SU-DHL-6 (cell line): ENCODE results near the gene R3HDM2.

Experiments used
- H2AFZ ChIP-seq: fragments of 200-600 bp; sonication (generic); 2 replicates; pipeline ENCODE4 v1.6.1; 2014; ENCODE audit warnings: low read depth, mild to moderate bottlenecking, moderate library complexity, mixed read lengths, antibody characterized with exemption, low read length; ENCODE audit not compliant: severe bottlenecking
- H3F3A ChIP-seq: fragments of 200-600 bp; shearing (Covaris generic); 2 replicates; pipeline ENCODE4 v1.6.0; 2016; ENCODE audit warnings: antibody characterized with exemption, mild to moderate bottlenecking; ENCODE audit not compliant: insufficient read depth
- H3K27ac ChIP-seq: fragments of 200-600 bp; sonication (generic); 2 replicates; pipeline ENCODE4 v1.5.1; 2016; ENCODE audit warnings: low read depth, mild to moderate bottlenecking, low read length, moderate library complexity, mixed read lengths
- H3K27me3 ChIP-seq: fragments of 200-600 bp; sonication (generic), shearing (Covaris generic); 2 replicates; pipeline ENCODE4 v1.6.0; 2014; ENCODE audit warnings: mild to moderate bottlenecking, low read length
- H3K36me3 ChIP-seq: fragments of 200-600 bp; sonication (generic); 2 replicates; pipeline ENCODE4 v1.6.1; 2014; ENCODE audit warnings: mild to moderate bottlenecking, low read length, mixed read lengths
- H3K4me2 ChIP-seq: fragments of 300-600, 200-600 bp; shearing (Covaris generic), sonication (generic); 2 replicates; pipeline ENCODE4 v1.6.0; 2014; ENCODE audit warnings: low read length, low read depth, mild to moderate bottlenecking; ENCODE audit not compliant: poor library complexity, severe bottlenecking
- H3K4me3 ChIP-seq: fragments of 200-600 bp; sonication (generic); 2 replicates; pipeline ENCODE4 v1.5.1; 2014; ENCODE audit warnings: antibody characterized with exemption, low read length, mild to moderate bottlenecking, mixed read lengths; ENCODE audit not compliant: insufficient read depth, poor library complexity, severe bottlenecking
- H3K79me2 ChIP-seq: fragments of 200-600 bp; sonication (generic); 2 replicates; pipeline ENCODE4 v1.6.1; 2014; ENCODE audit warnings: mild to moderate bottlenecking, low read length, moderate library complexity; ENCODE audit not compliant: insufficient read depth
- H3K9ac ChIP-seq: fragments of 200-600 bp; sonication (generic); 2 replicates; pipeline ENCODE4 v1.7.0; 2014; ENCODE audit warnings: mild to moderate bottlenecking, low read length
- H3K9me2 ChIP-seq: fragments of 200-600 bp; sonication (generic); replicated peaks from 2 replicates; pipeline ENCODE4 v1.6.1; 2014; ENCODE audit warnings: low read length; ENCODE audit not compliant: insufficient read depth
- H3K9me3 ChIP-seq: fragments of 200-600 bp; sonication (generic); 2 replicates; pipeline ENCODE4 v1.6.1; 2014; ENCODE audit warnings: low read length, mixed read lengths; ENCODE audit not compliant: insufficient read depth
- H4K20me1 ChIP-seq: fragments of 200-600 bp; sonication (generic); 2 replicates; pipeline ENCODE4 v1.6.1; 2014; ENCODE audit warnings: low read depth, mild to moderate bottlenecking, antibody characterized with exemption, low read length, moderate library complexity, mixed read lengths
- EZH2phosphoT487 ChIP-seq: fragments of 200-600 bp; sonication (generic), shearing (Covaris generic); conservative IDR thresholded peaks from 2 replicates; pipeline ENCODE4 v1.6.1; 2018; ENCODE audit warnings: mild to moderate bottlenecking, antibody characterized with exemption, low read length, moderate library complexity, mixed read lengths
- TF ChIP-seq, protein P1 (sequence below): fragments of 200-600 bp; sonication (generic); IDR thresholded peaks from one replicate; pipeline ENCODE4 v1.5.1; 2017; ENCODE audit warnings: antibody characterized with exemption, mild to moderate bottlenecking, low read length, moderate library complexity; ENCODE audit not compliant: insufficient read depth, poor library complexity, severe bottlenecking

The R3HDM2 gene

DNA sequence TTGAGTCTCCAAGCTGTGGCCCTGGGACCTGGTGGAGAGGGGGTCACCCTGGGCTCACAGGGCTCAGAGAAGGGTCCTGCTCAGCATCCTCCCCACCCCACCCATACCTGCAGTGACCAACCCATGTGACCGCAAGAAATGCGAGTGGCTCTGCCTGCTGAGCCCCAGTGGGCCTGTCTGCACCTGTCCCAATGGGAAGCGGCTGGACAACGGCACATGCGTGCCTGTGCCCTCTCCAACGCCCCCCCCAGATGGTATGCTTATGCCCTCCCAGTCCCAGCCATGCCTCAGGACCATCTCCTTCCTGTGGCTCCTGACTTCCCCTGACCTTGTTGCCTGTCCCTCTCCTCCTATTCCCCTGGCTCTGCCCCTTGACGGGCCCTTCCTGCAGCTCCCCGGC lies 220.9 kb downstream of the R3HDM2 start:
- TF ChIP-seq EZH2phosphoT487: no peak
- TF ChIP-seq, protein P1, sequence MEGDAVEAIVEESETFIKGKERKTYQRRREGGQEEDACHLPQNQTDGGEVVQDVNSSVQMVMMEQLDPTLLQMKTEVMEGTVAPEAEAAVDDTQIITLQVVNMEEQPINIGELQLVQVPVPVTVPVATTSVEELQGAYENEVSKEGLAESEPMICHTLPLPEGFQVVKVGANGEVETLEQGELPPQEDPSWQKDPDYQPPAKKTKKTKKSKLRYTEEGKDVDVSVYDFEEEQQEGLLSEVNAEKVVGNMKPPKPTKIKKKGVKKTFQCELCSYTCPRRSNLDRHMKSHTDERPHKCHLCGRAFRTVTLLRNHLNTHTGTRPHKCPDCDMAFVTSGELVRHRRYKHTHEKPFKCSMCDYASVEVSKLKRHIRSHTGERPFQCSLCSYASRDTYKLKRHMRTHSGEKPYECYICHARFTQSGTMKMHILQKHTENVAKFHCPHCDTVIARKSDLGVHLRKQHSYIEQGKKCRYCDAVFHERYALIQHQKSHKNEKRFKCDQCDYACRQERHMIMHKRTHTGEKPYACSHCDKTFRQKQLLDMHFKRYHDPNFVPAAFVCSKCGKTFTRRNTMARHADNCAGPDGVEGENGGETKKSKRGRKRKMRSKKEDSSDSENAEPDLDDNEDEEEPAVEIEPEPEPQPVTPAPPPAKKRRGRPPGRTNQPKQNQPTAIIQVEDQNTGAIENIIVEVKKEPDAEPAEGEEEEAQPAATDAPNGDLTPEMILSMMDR: no peak
- no peaks in the 10 kb centered on the region for H3K36me3 ChIP-seq
- H3K9me3 ChIP-seq: no peaks in the 10 kb centered on the region
- H3K9me2 ChIP-seq: no peaks in the 10 kb centered on the region
- no peaks in the 10 kb centered on the region for H3K79me2 ChIP-seq
- no peak overlapping the region for H3K4me2 ChIP-seq
- no peaks in the 10 kb centered on the region for H4K20me1 ChIP-seq
- no peaks in the 10 kb centered on the region for H3K27me3 ChIP-seq
- no peak overlapping the region for H3K4me3 ChIP-seq
- H3K27ac ChIP-seq: no peak overlapping the region
- no peak overlapping the region for H3K9ac ChIP-seq
- no peak overlapping the region for H2AFZ ChIP-seq
- H3F3A ChIP-seq: no peaks in the 10 kb centered on the region

DNA sequence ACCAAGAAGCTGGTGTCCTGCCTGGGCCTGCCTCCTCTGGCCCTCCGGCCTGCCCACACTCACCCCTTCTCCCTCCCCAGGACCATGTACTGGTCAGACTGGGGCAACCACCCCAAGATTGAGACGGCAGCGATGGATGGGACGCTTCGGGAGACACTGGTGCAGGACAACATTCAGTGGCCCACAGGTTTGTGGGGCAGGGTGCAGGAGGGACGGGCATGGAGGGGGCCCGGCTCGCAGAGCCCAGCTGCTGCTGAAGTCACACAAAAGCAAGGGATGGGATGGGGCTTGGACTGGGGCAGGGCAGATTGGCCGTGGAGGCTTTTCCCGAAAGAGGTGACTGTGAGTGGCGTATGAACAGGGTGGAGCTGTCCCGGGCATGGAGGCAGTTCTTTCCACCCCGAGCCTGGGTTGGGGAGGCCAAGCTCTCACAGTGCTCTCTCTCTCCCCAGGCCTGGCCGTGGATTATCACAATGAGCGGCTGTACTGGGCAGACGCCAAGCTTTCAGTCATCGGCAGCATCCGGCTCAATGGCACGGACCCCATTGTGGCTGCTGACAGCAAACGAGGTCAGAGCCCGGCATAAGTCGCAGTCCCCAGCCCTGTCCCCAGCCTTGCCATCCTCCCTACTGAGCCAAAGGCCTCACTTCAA lies 222.1 kb downstream of the R3HDM2 start:
- no peaks in the 10 kb centered on the region for H3K36me3 ChIP-seq
- no peak overlapping the region for H3K9ac ChIP-seq
- H3F3A ChIP-seq: no peaks in the 10 kb centered on the region

DNA sequence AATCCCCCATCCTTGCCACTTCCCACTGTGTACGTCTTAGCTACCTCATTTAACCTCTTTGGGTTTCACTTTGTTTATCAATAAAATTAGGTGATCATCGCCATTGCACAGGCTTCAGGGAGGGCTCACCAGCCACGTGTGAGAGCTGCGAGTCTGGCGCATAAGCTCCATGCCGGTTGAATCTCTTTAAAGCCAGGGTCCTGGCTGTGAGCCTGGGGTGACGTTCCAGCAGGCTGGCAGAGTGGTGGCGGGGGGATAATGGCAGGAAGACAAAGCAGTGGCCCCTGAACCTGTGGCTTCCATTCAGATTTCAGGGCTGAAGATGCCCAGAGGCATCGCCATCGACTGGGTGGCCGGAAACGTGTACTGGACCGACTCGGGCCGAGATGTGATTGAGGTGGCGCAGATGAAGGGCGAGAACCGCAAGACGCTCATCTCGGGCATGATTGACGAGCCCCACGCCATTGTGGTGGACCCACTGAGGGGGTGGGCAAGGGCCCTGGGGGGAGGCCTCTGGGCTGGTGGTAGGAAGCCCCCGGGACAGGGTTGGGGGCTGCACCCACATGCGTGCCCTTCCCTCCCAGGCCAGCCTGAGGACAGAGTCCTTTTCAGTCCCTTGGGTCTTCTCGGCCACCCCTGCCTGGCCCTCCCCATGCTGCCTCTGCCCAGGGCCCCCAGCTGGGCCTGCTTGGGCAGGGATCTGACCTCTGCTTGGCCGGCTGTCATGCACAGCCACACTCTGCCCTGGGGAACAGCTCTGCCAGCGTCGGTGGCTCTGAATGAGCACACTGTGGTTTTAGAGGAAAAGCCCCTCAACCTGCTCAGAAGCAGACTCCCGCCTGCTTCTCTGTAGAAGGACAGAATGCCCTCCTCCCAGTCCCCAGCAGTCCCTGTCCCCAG lies 222.9 kb downstream of the R3HDM2 start:
- Histone ChIP-seq H3K9me3 (no peaks in the 10 kb centered on the region), H3K79me2 (no peaks in the 10 kb centered on the region), H3K36me3 (no peaks in the 10 kb centered on the region), H3K4me3 (no peak overlapping the region), H3K27ac (no peak overlapping the region), H3K9me2 (no peaks in the 10 kb centered on the region), H3F3A (no peaks in the 10 kb centered on the region), H3K27me3 (no peaks in the 10 kb centered on the region), H2AFZ (no peak overlapping the region), H3K4me2 (no peak overlapping the region), H3K9ac (no peak overlapping the region), H4K20me1 (no peaks in the 10 kb centered on the region)
- no peak for TF ChIP-seq EZH2phosphoT487
- TF ChIP-seq, protein P1: no peak

More for the DNA sequence above, 222.1 kb downstream of the R3HDM2 start:
- no peak overlapping the region for H3K4me3 ChIP-seq
- H2AFZ ChIP-seq: no peak overlapping the region
- no peaks in the 10 kb centered on the region for H3K27me3 ChIP-seq
- no peak overlapping the region for H3K4me2 ChIP-seq
- no peaks in the 10 kb centered on the region for H3K79me2 ChIP-seq
- H3K27ac ChIP-seq: no peak overlapping the region
- H3K9me3 ChIP-seq: no peaks in the 10 kb centered on the region
- no peaks in the 10 kb centered on the region for H4K20me1 ChIP-seq
- H3K9me2 ChIP-seq: no peaks in the 10 kb centered on the region
- TF ChIP-seq, protein P1: no peak
- TF ChIP-seq EZH2phosphoT487: no peak
